ENCODE results near the gene LZTFL1.

DNA sequence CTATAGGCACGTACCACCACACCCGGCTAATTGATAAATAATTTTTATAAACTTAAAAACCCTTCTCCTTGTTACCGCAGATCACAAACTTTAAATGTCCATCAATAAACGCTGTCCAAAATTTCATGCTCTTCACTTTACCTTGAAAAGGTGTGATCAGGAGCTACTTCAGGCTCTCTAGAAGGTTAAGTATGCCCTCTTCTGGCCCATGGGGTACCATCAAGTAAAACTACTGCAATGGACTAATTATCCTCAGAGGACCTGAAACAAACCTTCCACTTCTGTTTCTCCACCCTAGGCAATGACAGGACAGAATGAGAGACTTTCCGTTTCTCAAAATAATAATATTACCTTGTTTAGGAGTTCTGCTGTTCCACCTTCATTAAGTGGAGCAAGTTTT is 9.2 kb downstream of the LZTFL1 start:
- peak in 1 of 2 donors; percentile 12 for TF ChIP-seq CTCF (IDR thresholded peaks at IDR 0.05; ENCODE audit: extremely low read depth in 1 of 2, insufficient read depth in 1 of 2, low read depth in 1 of 2, low read length in 2 of 2)
- no peak for TF ChIP-seq POLR2A (IDR thresholded peaks at IDR 0.05; ENCODE audit: low read depth, low read length)
- no peak for TF ChIP-seq JUN (IDR thresholded peaks at IDR 0.05; ENCODE audit: borderline replicate concordance, insufficient read depth, insufficient read length, low read depth)
- TF ChIP-seq MYC (IDR thresholded peaks at IDR 0.05; ENCODE audit: low read depth, low read length): no peak
- TF ChIP-seq EZH2 (IDR thresholded peaks at IDR 0.05; ENCODE audit: borderline replicate concordance, low read depth, low read length, severe bottlenecking): no peak
- no peak for TF ChIP-seq POLR2AphosphoS5 (IDR thresholded peaks at IDR 0.05; ENCODE audit: insufficient read depth, low read depth, low read length)
- TF ChIP-seq MAX (IDR thresholded peaks at IDR 0.05; ENCODE audit: insufficient read depth, insufficient read length): no peak
